NCI-H146 treated with DMSO at 0.1 percent for 48 hours (cell line): ENCODE results near the gene DCTN2.
"Not testable (repeated sequence)": the region's sequence is repeated elsewhere in the genome, so short reads cannot be mapped to it uniquely, and the experiment has no call there.

Experiments used
- DNase-seq: peaks from one replicate; lab custom pipeline; 2025; ENCODE audit not compliant: unreplicated experiment; lab: John Stamatoyannopoulos, UW

Gene DCTN2

DNA sequence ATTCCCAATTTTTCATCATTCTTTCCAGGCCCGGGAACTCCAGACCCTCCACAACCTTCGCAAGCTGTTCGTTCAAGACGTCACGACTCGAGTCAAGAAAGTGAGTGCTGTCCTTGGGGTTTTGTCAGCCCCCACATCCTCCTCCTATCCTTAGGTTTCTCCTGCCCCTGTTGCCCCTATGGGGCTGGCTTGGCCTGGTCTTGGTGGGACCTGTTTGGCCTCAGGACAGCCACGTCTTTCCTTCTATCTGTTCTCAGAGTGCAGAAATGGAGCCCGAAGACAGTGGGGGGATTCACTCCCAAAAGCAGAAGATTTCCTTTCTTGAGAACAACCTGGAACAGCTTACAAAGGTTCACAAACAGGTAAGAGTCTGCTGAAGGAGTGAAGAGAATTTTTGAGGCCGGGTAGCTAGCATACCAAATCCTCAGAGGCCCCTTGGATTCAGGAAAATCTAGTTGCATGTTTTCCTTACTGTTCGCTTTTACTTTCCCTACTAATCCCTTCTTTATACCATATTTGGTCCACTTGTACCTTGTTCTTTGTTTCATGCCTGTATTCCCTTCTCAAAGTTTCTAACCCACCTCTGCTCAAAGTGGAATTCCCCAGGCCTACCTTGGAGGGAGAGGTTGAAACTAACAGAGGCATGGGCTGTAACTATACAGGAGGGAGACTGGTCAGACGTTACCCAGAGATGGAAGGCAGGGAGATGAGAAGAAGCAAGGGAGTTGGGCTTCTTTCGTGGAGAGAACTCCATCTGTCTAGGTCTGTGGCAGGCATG is 31.2 kb upstream of the DCTN2 start:
- no peak for DNase-seq

- no peak for DNase-seq
Measured at GRCh38 chr12:57576613-57577160, 29.7 kb upstream of the DCTN2 start.

- DNase-seq = no peak
Measured at GRCh38 chr12:57575771-57576612, 29.0 kb upstream of the DCTN2 start.

- DNase-seq = no peak
Measured at GRCh38 chr12:57574795-57575194, 27.8 kb upstream of the DCTN2 start.

GRCh38 chr12:57571926-57572762 is 25.2 kb upstream of the DCTN2 start:
- DNase-seq = no peak

GRCh38 chr12:57570438-57570837 is 23.4 kb upstream of the DCTN2 start:
- not testable (repeated sequence) for DNase-seq

DNA sequence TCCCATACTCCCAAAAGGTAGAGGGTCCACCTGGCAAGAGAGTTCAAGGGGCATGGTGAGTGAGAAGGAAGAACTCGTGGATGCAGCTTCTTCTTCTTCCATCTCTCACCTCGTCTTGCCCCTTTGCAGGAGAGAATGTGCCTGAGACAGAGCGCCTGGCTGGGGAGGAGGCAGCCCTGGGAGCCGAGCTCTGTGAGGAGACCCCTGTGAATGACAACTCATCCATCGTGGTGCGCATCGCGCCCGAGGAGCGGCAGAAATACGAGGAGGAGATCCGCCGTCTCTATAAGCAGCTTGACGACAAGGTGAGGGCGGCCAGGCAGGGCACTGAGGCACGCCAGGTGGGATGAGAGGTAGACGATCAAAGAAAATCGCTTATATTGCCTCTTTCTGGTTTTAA is 22.9 kb upstream of the DCTN2 start:
- DNase-seq = no peak

DNA sequence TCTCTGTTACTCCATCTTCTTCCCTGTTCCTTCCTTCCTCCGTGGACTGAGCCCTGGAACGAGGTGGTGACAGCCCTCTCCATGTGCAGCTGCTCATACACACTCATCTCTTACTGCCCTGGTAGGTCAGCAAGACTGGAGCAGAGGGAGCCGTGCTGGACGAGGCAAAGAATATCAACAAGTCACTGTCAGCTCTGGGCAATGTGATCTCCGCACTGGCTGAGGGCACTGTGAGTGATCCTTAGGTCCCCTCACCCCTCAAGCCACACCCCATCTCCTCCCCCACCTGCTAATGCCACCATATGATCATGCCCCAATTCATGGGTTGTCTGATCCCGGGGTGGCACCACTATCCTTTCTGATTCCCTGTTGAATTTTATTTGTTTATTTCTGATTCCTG is 21.8 kb upstream of the DCTN2 start:
- no peak for DNase-seq

- DNase-seq = no peak
Measured at GRCh38 chr12:57564178-57564740, 17.3 kb upstream of the DCTN2 start.

DNA sequence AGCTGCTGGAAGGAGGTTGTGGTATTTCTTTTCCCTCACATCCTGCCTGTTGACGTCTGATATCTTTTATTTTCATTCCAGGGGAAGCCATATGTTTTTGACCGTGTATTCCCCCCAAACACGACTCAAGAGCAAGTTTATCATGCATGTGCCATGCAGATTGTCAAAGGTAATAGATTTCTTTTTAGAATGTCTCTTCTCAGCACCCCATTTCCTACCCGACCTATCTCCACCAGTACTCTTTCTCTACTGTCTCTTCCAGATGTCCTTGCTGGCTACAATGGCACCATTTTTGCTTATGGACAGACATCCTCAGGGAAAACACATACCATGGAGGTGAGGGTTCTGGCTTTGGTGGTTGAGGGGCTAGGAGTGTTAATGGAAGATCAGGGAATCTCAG is 16.4 kb upstream of the DCTN2 start:
- no peak for DNase-seq

GRCh38 chr12:57561117-57561516 is 14.1 kb upstream of the DCTN2 start:
- DNase-seq = not testable (repeated sequence)

DNA sequence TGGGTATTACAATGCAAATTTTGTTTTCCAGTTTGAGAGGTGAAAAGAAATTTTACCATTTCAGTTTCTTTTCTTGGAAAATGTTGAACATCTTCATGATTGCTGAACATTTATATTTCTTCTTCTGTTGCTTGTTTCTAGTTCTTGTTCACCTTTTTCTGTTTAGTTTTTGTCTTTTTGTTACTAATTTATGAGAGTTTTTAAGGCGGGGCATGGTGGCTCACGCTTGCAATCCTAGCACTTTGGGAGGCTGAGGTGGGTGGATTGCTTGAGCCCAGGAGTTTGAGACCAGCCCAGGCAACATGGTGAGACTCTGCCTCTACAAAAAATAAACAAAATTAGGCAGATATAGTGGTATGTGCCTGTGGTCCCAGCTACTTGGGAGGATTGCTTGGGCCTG is 13.5 kb upstream of the DCTN2 start:
- DNase-seq = no peak

- no peak for DNase-seq
Measured at GRCh38 chr12:57558864-57559263, 11.9 kb upstream of the DCTN2 start.

- no peak for DNase-seq
Measured at GRCh38 chr12:57554897-57555296, 7.9 kb upstream of the DCTN2 start.

- no peak for DNase-seq
Measured at GRCh38 chr12:57554453-57554852, 7.5 kb upstream of the DCTN2 start.

DNA sequence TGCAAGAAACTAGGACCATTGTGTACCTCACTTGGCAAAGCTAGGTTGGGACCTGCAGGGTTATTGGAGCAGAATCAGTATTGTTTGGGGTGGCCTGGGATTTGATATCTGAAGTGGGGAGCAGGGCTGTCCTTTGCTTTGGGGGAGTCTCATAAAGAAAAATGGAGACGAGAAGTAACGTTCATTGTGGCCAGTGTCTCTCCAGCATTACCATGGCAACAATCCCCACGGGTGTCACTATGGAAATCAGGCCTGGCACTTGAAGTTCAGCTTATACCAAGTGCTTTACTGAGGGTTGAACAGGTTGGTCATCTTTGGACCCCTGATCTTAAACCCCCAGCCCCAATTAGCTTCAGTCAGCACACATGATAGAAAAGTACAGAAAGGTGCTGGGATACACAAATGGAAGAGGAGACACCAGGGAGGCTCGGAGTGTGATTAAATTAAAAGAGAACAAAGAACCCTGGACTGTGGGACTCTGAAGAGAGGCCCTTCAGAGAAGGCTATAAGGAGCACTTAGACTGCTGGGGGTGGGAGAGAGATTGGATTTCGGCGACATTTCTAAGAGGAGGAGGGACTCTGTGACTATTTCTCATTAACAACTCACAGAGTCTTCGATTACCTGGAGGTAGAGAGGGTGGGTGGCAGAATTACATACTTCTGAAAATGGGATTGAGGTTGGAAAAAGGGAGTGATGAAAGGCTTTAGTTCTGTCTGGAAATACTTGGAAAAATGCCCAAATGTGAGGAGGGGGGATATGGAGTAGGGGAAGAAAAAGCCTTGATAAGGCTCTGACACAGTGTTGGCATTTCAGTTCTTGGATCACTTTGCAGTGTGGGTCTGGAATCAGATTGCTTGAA is 6.6 kb upstream of the DCTN2 start:
- DNase-seq = no peak

- no peak for DNase-seq
Measured at GRCh38 chr12:57552835-57553313, 5.9 kb upstream of the DCTN2 start.

DNA sequence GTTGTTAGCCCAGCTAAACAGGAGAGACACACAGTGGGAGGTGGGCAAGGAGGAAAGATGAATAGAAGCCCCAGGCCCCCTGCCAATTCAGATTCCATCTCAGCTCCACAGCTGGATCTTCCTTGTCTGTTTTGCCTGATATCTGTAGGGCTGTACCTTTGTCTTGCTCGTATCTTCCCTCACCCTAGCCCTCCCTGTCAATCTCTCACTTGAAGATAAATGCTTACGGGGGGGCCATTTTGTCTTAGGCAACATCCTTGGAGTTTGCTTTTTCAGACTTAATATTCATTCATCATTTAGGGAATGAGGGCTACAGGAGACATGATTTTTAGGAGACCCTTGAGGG is 5.3 kb upstream of the DCTN2 start:
- DNase-seq = no peak

DNA sequence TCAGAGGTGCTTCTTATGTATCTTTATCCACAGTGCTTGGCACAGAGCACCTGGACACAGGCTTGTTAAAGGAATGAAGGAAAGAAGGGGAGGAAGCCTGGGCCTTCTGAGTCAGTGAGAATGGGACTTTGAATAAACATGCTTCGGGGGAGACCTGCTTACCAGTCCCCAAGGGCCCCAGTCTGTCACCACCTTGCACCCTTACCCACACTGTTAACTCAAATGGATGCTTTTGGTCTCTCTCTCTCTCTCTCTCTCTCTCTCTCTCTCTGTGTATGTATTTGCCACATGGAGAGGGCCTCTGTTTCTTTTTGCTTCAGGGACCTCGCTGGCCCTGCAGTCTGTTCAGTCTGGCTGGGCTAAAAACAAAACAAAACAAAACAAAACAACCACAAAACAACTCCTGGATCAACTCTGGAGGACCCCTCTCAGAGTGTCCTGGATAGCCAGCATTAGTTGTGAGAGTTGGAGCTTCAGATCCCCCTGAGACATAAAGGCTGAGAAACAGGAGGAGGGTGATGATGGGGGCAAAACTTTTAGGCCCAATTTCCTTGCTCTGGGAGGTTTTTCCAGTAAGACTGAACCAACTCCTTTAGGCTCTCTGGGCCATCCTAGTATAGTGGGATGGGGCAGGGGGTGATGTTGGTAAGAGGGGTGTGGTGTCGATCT is 4.8 kb upstream of the DCTN2 start:
- DNase-seq = no peak
